ENCODE results near the gene RAMACL. TPM values are rescaled to one million over a fixed set of nuclear protein-coding genes. Genes with fewer than 3 reads are reported as not detected.
A peak's percentile ranks its signal among the peaks of the same experiment; 100 is the strongest.

Gene RAMACL
- total RNA-seq, 1 donor from 2014 or later = 1.2 TPM

DNA sequence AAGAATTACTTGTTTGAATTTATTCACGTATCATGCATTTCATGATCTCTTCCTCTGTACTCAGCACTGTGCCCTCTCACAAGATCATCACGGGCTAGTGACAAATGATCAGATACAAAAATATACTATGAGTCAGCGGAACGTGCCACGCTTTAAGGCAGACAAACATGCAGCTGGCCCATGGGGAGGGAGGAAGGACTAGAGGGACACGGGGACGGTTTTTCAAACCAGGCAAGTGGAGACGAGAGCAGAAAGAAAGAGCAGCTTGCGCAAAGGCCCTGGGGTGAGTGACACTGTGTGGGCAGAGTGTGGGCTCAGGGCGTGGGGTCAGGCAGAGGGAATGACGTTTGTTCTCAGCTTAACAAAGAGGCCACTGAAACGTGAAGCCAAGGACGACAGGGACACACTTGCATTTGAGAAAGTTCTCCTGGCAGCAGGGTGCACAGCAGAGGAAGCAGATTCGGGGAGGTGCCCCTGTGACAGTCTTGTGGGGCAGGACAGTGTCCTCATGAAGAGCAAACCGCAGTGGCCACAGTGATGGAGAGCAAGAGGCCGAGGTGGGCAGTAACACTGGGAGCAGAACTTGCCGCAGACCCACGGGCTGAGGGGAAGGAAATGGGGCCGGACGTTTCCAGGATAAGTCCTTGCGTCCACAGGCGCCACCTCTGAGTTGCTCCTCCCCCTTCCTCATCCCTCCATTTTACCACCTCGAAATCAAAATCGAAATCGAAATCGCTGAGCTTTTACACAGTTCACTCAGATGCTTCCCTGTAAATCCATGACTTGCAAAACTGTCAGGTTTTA, 47.5 kb upstream of the RAMACL start:
- FAIRE-seq = no peak
- Histone ChIP-seq H3K4me2 (ENCODE audit: low read length) (no peak overlapping the region), H2AFZ (ENCODE audit: low read depth, low read length) (peak overlapping the region; percentile 31), H3K9ac (ENCODE audit: low read length) (no peak overlapping the region), H3K9me3 (ENCODE audit: insufficient read depth, low read depth, low read length) (no peaks in the 10 kb centered on the region), H3K4me3 (ENCODE audit: insufficient read depth, low read depth, low read length) (no peak overlapping the region), H4K20me1 (ENCODE audit: insufficient read depth, low read length) (no peaks in the 10 kb centered on the region), H3K4me1 (ENCODE audit: insufficient read depth, low read length) (peaks cover 13% of the 10 kb centered on the region), H3K27ac (ENCODE audit: low read depth, low read length) (no peak overlapping the region), H3K27me3 (ENCODE audit: insufficient read depth, low read length) (no peaks in the 10 kb centered on the region), H3K79me2 (ENCODE audit: insufficient read depth, low read length) (no peaks in the 10 kb centered on the region), H3K36me3 (ENCODE audit: insufficient read depth, low read length) (no peaks in the 10 kb centered on the region)
- Mint-ChIP-seq H3K27me3 (ENCODE audit: low read depth, unreplicated experiment) (peaks cover 12% of the 10 kb centered on the region), H3K4me1 (ENCODE audit: low read depth, unreplicated experiment) (peaks cover 17% of the 10 kb centered on the region), H3K4me3 (ENCODE audit: unreplicated experiment) (no peak overlapping the region), H3K9me3 (ENCODE audit: unreplicated experiment) (peaks cover 5% of the 10 kb centered on the region), H3K36me3 (ENCODE audit: low read depth, unreplicated experiment) (no peaks in the 10 kb centered on the region), H3K27ac (ENCODE audit: unreplicated experiment) (no peak overlapping the region)
- TF ChIP-seq, protein P1, sequence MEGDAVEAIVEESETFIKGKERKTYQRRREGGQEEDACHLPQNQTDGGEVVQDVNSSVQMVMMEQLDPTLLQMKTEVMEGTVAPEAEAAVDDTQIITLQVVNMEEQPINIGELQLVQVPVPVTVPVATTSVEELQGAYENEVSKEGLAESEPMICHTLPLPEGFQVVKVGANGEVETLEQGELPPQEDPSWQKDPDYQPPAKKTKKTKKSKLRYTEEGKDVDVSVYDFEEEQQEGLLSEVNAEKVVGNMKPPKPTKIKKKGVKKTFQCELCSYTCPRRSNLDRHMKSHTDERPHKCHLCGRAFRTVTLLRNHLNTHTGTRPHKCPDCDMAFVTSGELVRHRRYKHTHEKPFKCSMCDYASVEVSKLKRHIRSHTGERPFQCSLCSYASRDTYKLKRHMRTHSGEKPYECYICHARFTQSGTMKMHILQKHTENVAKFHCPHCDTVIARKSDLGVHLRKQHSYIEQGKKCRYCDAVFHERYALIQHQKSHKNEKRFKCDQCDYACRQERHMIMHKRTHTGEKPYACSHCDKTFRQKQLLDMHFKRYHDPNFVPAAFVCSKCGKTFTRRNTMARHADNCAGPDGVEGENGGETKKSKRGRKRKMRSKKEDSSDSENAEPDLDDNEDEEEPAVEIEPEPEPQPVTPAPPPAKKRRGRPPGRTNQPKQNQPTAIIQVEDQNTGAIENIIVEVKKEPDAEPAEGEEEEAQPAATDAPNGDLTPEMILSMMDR (IDR thresholded peaks at IDR 0.05; ENCODE audit: insufficient read depth, low read depth, low read length) = no peak
- no peak for TF ChIP-seq EZH2 (IDR thresholded peaks at IDR 0.05; ENCODE audit: insufficient read depth, low read length)
- DNase-seq (ENCODE audit: low read depth) = no peak

GRCh38 chr6:166632731-166633130, 46.3 kb upstream of the RAMACL start:
- no peak for FAIRE-seq
- H3K4me3 Mint-ChIP-seq (ENCODE audit: unreplicated experiment) = no peak overlapping the region
- DNase-seq (ENCODE audit: low read depth) = no peak
- H3K27me3 Mint-ChIP-seq (ENCODE audit: low read depth, unreplicated experiment) = peaks cover 7% of the 10 kb centered on the region
- no peaks in the 10 kb centered on the region for H3K9me3 ChIP-seq (ENCODE audit: insufficient read depth, low read depth, low read length)
- no peaks in the 10 kb centered on the region for H3K36me3 ChIP-seq (ENCODE audit: insufficient read depth, low read length)
- TF ChIP-seq EZH2 (IDR thresholded peaks at IDR 0.05; ENCODE audit: insufficient read depth, low read length) = no peak
- TF ChIP-seq, protein P1 (IDR thresholded peaks at IDR 0.05; ENCODE audit: insufficient read depth, low read depth, low read length) = no peak
- no peak overlapping the region for H3K27ac Mint-ChIP-seq (ENCODE audit: unreplicated experiment)
- H3K4me1 ChIP-seq (ENCODE audit: insufficient read depth, low read length) = peaks cover 23% of the 10 kb centered on the region
- H4K20me1 ChIP-seq (ENCODE audit: insufficient read depth, low read length) = no peaks in the 10 kb centered on the region
- no peak overlapping the region for H3K27ac ChIP-seq (ENCODE audit: low read depth, low read length)
- H2AFZ ChIP-seq (ENCODE audit: low read depth, low read length) = no peak overlapping the region
- H3K4me1 Mint-ChIP-seq (ENCODE audit: low read depth, unreplicated experiment) = peaks cover 23% of the 10 kb centered on the region
- H3K79me2 ChIP-seq (ENCODE audit: insufficient read depth, low read length) = no peaks in the 10 kb centered on the region
- H3K4me3 ChIP-seq (ENCODE audit: insufficient read depth, low read depth, low read length) = no peak overlapping the region
- H3K9me3 Mint-ChIP-seq (ENCODE audit: unreplicated experiment) = peaks cover 5% of the 10 kb centered on the region
- no peak overlapping the region for H3K4me2 ChIP-seq (ENCODE audit: low read length)
- no peaks in the 10 kb centered on the region for H3K36me3 Mint-ChIP-seq (ENCODE audit: low read depth, unreplicated experiment)
- H3K27me3 ChIP-seq (ENCODE audit: insufficient read depth, low read length) = no peaks in the 10 kb centered on the region
- H3K9ac ChIP-seq (ENCODE audit: low read length) = no peak overlapping the region

DNA sequence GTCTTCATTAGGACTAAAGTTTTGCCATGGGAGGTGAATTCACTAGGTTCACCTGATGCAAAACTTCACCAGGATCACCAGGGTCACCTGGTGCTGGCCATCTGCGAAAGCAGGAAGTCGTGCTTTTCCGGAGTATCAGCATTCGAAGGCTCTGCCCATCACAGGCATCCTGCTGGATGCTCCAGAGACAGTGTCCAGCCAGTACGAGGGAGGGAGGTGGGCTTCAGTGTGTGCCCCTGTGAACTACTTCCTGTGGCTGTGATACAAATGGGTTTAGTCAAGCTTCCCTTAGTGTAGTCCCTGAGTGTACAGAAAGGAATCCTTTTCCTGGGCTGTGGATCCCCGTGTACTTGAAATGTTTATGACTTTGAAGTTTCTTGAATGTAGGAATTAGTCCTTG, 44.0 kb upstream of the RAMACL start:
- peaks cover 14% of the 10 kb centered on the region for H3K79me2 ChIP-seq (ENCODE audit: insufficient read depth, low read length)
- H3K27me3 Mint-ChIP-seq (ENCODE audit: low read depth, unreplicated experiment) = no peaks in the 10 kb centered on the region
- H3K36me3 ChIP-seq (ENCODE audit: insufficient read depth, low read length) = no peaks in the 10 kb centered on the region
- FAIRE-seq (no peak), DNase-seq (ENCODE audit: low read depth) (no peak)
- no peaks in the 10 kb centered on the region for H3K9me3 ChIP-seq (ENCODE audit: insufficient read depth, low read depth, low read length)
- H3K4me3 Mint-ChIP-seq (ENCODE audit: unreplicated experiment) = no peak overlapping the region
- no peak overlapping the region for H3K4me3 ChIP-seq (ENCODE audit: insufficient read depth, low read depth, low read length)
- H3K27me3 ChIP-seq (ENCODE audit: insufficient read depth, low read length) = no peaks in the 10 kb centered on the region
- H3K27ac ChIP-seq (ENCODE audit: low read depth, low read length) = no peak overlapping the region
- peaks cover 32% of the 10 kb centered on the region for H3K4me1 ChIP-seq (ENCODE audit: insufficient read depth, low read length)
- no peak overlapping the region for H2AFZ ChIP-seq (ENCODE audit: low read depth, low read length)
- H3K4me2 ChIP-seq (ENCODE audit: low read length) = no peak overlapping the region
- TF ChIP-seq EZH2 (IDR thresholded peaks at IDR 0.05; ENCODE audit: insufficient read depth, low read length) = no peak
- TF ChIP-seq, protein P1 (IDR thresholded peaks at IDR 0.05; ENCODE audit: insufficient read depth, low read depth, low read length) = no peak
- H3K36me3 Mint-ChIP-seq (ENCODE audit: low read depth, unreplicated experiment) = no peaks in the 10 kb centered on the region
- H3K9ac ChIP-seq (ENCODE audit: low read length) = no peak overlapping the region
- peaks cover 25% of the 10 kb centered on the region for H3K4me1 Mint-ChIP-seq (ENCODE audit: low read depth, unreplicated experiment)
- H3K9me3 Mint-ChIP-seq (ENCODE audit: unreplicated experiment) = peaks cover 1% of the 10 kb centered on the region
- no peaks in the 10 kb centered on the region for H4K20me1 ChIP-seq (ENCODE audit: insufficient read depth, low read length)
- peak overlapping the region; percentile 7 for H3K27ac Mint-ChIP-seq (ENCODE audit: unreplicated experiment)

All from astrocyte (in vitro differentiated cells and primary cell).